Endothelial cell of umbilical vein (primary cell): ENCODE results near the gene CCSER2.

Experiments used
- EZH2 ChIP-seq: IDR thresholded peaks from 2 replicates; pipeline ENCODE4 v1.6.1; 2012; ENCODE audit warnings: borderline replicate concordance, low read depth, mild to moderate bottlenecking, moderate library complexity, low read length, inconsistent platforms; ENCODE audit not compliant: severe bottlenecking
- FOS ChIP-seq: IDR thresholded peaks from 2 replicates; pipeline ENCODE4 v1.6.1; 2011; ENCODE audit warnings: mild to moderate bottlenecking, low read length, moderate library complexity, borderline replicate concordance; ENCODE audit not compliant: insufficient read depth
- JUN ChIP-seq: IDR thresholded peaks from 2 replicates; pipeline ENCODE4 v1.6.1; 2011; ENCODE audit warnings: borderline replicate concordance, low read depth; ENCODE audit not compliant: insufficient read length, insufficient read depth
- MAX ChIP-seq: IDR thresholded peaks from 2 replicates; pipeline ENCODE4 v1.6.1; 2011; ENCODE audit not compliant: insufficient read depth, insufficient read length
- POLR2A ChIP-seq: IDR thresholded peaks from 2 replicates; pipeline ENCODE4 v1.6.1; 2012; ENCODE audit warnings: low read depth, mild to moderate bottlenecking, control low read depth, low read length
- POLR2AphosphoS5 ChIP-seq: IDR thresholded peaks from 2 replicates; pipeline ENCODE4 v1.6.1; 2012; ENCODE audit warnings: low read depth, mild to moderate bottlenecking, control low read depth, low read length, moderate library complexity; ENCODE audit not compliant: insufficient read depth
- TF ChIP-seq, protein P1 (sequence below), 2 donors: IDR thresholded peaks; 1 replicate in 1 of 2; 2 replicates in 1 of 2; pipeline ENCODE4 v1.5.1; 2011; ENCODE audit warnings: low read length in 2 of 2, mild to moderate bottlenecking in 2 of 2, moderate library complexity in 2 of 2, control low read depth in 1 of 2, inconsistent platforms in 1 of 2, low read depth in 1 of 2; ENCODE audit not compliant: insufficient read depth in 1 of 2; ENCODE audit errors: extremely low read depth in 1 of 2

- TF ChIP-seq, protein P1, sequence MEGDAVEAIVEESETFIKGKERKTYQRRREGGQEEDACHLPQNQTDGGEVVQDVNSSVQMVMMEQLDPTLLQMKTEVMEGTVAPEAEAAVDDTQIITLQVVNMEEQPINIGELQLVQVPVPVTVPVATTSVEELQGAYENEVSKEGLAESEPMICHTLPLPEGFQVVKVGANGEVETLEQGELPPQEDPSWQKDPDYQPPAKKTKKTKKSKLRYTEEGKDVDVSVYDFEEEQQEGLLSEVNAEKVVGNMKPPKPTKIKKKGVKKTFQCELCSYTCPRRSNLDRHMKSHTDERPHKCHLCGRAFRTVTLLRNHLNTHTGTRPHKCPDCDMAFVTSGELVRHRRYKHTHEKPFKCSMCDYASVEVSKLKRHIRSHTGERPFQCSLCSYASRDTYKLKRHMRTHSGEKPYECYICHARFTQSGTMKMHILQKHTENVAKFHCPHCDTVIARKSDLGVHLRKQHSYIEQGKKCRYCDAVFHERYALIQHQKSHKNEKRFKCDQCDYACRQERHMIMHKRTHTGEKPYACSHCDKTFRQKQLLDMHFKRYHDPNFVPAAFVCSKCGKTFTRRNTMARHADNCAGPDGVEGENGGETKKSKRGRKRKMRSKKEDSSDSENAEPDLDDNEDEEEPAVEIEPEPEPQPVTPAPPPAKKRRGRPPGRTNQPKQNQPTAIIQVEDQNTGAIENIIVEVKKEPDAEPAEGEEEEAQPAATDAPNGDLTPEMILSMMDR (IDR thresholded peaks at IDR 0.05; ENCODE audit: extremely low read depth in 1 of 2, insufficient read depth in 1 of 2, low read depth in 1 of 2, low read length in 2 of 2): no peak
- TF ChIP-seq EZH2 (no peak), JUN (no peak), POLR2A (no peak), MAX (no peak), POLR2AphosphoS5 (no peak), FOS (no peak)
Observed at GRCh38 chr10:84348447-84348846, 20.1 kb downstream of the CCSER2 start.
